Pancreas (tissue), 10 donors: ENCODE measurements around the gene KLK5. TPM values are rescaled to one million over a fixed set of nuclear protein-coding genes. Genes with fewer than 3 reads are reported as not detected.
"Not testable (repeated sequence)": the region's sequence is repeated elsewhere in the genome, so short reads cannot be mapped to it uniquely, and the experiment has no call there.

Experiments used
- ATAC-seq, 4 donors: fragments of 200-7000 bp; cut with Tn5 transposase; one replicate each; pipeline versions ENCODE4 v1.8.0 to v1.9.1; 2020; ENCODE audit warnings: mild to moderate bottlenecking in 4 of 4, moderate library complexity in 4 of 4
- DNase-seq, 6 donors: peaks; one replicate each; pipeline ENCODE4 v3.0.0-alpha.2; 2020
- FAIRE-seq: peaks from 2 replicates; lab custom pipeline; 2012; peaks lifted over from hg19 to GRCh38; lab: Jason Lieb, UNC
- H3K27ac ChIP-seq, 4 donors: fragments of 200-600 bp; sonication (generic); 1 replicate in 3 of 4; 2 replicates in 1 of 4; pipeline versions ENCODE4 v1.5.0 to v1.8.0; 2020
- H3K27me3 ChIP-seq, 4 donors: fragments of 200-600 bp; one replicate each; pipeline ENCODE4 v1.8.0; 2021
- H3K36me3 ChIP-seq, 3 donors: fragments of 200-600 bp; sonication (generic) in 1 of 3; one replicate each; pipeline versions ENCODE4 v1.5.0 to v1.8.0; 2020 to 2021
- H3K4me1 ChIP-seq, 3 donors: fragments of 200-600 bp; one replicate each; pipeline ENCODE4 v1.8.0; 2021
- H3K4me3 ChIP-seq, 4 donors: fragments of 200-600 bp; sonication (generic) in 2 of 4; one replicate each; pipeline versions ENCODE4 v1.5.0 to v1.8.0; 2020 to 2021
- H3K9me3 ChIP-seq, 4 donors: fragments of 200-600 bp; one replicate each; pipeline ENCODE4 v1.8.0; 2021
- WGBS, 2 donors: extraction: QIAGEN DNeasy Blood & Tissue Kit; methylation state at CpG; one replicate each; pipeline ENCODE4 v1.1.7; 2013; 5-methylcytosine and 5-hydroxymethylcytosine counted together
- intact Hi-C, 3 donors: fragments of 100-400 bp; cut with DNase I; formaldehyde crosslinking; loops; one replicate each; pipeline versions ENCODE4 v1.11.1 to v1.14.2; 2022
- polyA plus RNA-seq, 2 donors: library from polyadenylated mRNA; stranded (reverse); fragments of 200-250 nt; gene quantifications; one replicate each; pipeline ENCODE4 v1.2.3, GENCODE V29; 2013
- total RNA-seq, 6 donors: library from RNA; stranded (reverse); fragmentation: NEBNext Ultra II Directional in 4 of 6; extraction: Animal tissue kit (Norgen Biotek cat#: 25700) in 4 of 6; gene quantifications; one replicate each; pipeline versions ENCODE4 v1.2.1 to v1.2.4, GENCODE V29; 2021 to 2023
- TF ChIP-seq, protein P1 (sequence below), 4 donors: fragments of 200-600 bp; sonication (generic) in 3 of 4; IDR thresholded peaks; one replicate each; pipeline versions ENCODE4 v1.5.0 to v1.8.0; 2021; ENCODE audit warnings: antibody characterized with exemption in 4 of 4
- donor health status: healthy with polysubstance abuse.
- donor health status: DM: no; HTN: no; CAD: no; lungs with moderate emphysema.
- donor health status: DM: no; HTN: no; CAD: no.
- donor health status: control.
- donor health status: control.
- donor health status: Bipolar disorder and iron deficiency.
- donor health status: DM: yes; HTN: yes; CAD: no.
- donor health status: DM: no; HTN: no; CAD: no.
- donor health status: DM: no; HTN: no; CAD: no.
- donor health status: DM: yes; HTN: yes; CAD: no.

Gene KLK5
- total and polyA plus RNA-seq, 8 donors: 0.11 TPM; not detected in 7

DNA sequence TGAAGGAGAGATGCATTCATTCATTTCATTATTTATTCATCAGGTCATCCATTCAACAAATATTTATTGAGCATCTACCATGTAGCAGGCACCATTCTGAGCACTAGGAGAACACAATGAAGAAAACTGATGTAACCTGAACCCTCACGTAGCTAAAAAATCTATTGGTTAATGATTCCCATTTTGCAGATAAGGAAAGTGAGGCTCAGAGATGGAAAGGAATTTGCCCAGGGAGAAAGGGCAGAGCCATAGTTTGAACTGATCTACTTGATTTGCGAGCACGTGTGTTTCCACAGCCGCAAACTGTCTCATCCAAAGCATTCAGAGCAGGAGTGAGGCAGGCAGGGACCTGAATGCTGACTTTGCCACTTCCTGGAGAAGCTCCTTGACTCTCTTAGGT, 45.8 kb upstream of the KLK5 start:
- no peaks in the 10 kb centered on the region for H3K9me3 ChIP-seq
- DNase-seq: no peak
- H3K36me3 ChIP-seq: no peaks in the 10 kb centered on the region
- no peak overlapping the region for H3K27ac ChIP-seq
- FAIRE-seq: no peak
- TF ChIP-seq, protein P1, sequence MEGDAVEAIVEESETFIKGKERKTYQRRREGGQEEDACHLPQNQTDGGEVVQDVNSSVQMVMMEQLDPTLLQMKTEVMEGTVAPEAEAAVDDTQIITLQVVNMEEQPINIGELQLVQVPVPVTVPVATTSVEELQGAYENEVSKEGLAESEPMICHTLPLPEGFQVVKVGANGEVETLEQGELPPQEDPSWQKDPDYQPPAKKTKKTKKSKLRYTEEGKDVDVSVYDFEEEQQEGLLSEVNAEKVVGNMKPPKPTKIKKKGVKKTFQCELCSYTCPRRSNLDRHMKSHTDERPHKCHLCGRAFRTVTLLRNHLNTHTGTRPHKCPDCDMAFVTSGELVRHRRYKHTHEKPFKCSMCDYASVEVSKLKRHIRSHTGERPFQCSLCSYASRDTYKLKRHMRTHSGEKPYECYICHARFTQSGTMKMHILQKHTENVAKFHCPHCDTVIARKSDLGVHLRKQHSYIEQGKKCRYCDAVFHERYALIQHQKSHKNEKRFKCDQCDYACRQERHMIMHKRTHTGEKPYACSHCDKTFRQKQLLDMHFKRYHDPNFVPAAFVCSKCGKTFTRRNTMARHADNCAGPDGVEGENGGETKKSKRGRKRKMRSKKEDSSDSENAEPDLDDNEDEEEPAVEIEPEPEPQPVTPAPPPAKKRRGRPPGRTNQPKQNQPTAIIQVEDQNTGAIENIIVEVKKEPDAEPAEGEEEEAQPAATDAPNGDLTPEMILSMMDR (IDR thresholded peaks at IDR 0.05): no peak
- intact Hi-C loops: no loop called here
- 27 to 28% methylated on average over 4 of the region's 4 CpGs for WGBS, 2 donors
- H3K27me3 ChIP-seq: peaks cover 0 to 15% (median 0%) of the 10 kb centered on the region in 4 donors
- no peak for ATAC-seq
- no peaks in the 10 kb centered on the region for H3K4me1 ChIP-seq
- no peak overlapping the region for H3K4me3 ChIP-seq

DNA sequence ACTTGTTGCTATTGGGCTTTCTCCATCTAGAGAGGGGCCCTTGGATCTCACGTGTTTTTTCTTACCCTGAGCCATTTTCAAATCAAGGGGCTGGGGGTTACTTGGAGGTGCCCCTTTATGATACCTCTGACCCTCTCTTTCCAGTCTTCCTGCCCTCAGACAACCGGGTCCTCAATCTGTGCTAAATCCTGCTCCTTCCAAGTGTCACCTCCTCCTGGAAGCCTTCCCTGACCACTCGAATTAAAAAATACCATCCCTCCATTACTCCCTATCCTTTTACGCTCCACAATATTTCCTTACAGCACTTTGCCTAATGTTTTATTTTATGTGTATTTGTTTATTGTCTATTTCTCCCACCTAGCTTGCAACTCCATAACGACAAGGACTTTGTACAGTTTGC, 45.2 kb upstream of the KLK5 start:
- H3K36me3 ChIP-seq: no peaks in the 10 kb centered on the region
- H3K4me3 ChIP-seq: no peak overlapping the region
- intact Hi-C loops: no loop called here
- WGBS, 2 donors: 43 to 49% methylated on average over 5 of the region's 5 CpGs
- TF ChIP-seq, protein P1 (IDR thresholded peaks at IDR 0.05): no peak
- no peaks in the 10 kb centered on the region for H3K4me1 ChIP-seq
- no peak for DNase-seq
- ATAC-seq: no peak
- FAIRE-seq: no peak
- no peak overlapping the region for H3K27ac ChIP-seq
- no peaks in the 10 kb centered on the region for H3K9me3 ChIP-seq
- peaks cover 0 to 13% (median 0%) of the 10 kb centered on the region in 4 donors for H3K27me3 ChIP-seq

DNA sequence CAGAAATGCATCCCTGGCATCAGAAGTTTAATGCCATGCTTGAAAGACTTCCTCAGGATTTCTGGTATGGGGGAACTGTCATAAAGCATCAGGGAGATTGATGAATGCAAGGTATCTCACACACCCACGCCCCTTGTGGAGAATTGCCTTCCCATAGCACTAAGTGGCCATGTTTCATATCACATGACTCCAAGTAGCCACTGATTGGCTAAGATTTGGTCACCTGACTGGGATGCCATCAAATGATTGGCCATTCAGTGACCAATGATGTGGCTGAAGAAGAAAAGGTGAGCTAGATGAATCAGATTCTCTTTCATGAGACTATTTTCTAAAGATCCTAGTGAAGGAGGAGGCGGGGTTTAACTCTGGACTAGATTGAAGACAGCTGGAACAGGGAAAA, 41.3 kb upstream of the KLK5 start:
- intact Hi-C loops: no loop called here
- FAIRE-seq: no peak

DNA sequence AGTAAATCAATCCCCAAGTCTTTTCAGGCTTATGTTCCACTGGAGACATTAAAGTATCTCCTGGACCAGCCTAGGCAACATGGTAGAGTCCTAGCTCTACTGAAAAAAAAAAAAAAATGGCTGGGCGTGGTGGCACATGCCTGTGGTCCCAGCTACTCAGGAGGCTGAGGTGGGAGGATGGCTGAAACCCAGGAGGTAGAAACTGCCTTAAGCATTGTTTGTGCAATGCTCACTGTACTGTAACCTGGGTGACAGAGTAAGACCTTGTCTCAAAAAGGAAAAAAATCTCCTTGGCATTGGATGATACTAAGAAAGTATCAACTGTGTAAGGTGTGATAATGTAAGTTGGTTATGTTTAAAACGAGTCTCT, 39.8 kb upstream of the KLK5 start:
- no peaks in the 10 kb centered on the region for H3K27me3 ChIP-seq
- ATAC-seq: no peak
- TF ChIP-seq, protein P1 (IDR thresholded peaks at IDR 0.05): no peak
- intact Hi-C loops: no loop called here
- DNase-seq: no peak
- no peak overlapping the region for H3K4me3 ChIP-seq
- no peak overlapping the region for H3K27ac ChIP-seq
- no peak for FAIRE-seq
- no peaks in the 10 kb centered on the region for H3K36me3 ChIP-seq
- H3K4me1 ChIP-seq: no peaks in the 10 kb centered on the region
- no peaks in the 10 kb centered on the region for H3K9me3 ChIP-seq
- WGBS, 2 donors: 38 to 52% methylated on average over 2 of the region's 2 CpGs

More for the DNA sequence above, 41.3 kb upstream of the KLK5 start:
- H3K27me3 ChIP-seq: no peaks in the 10 kb centered on the region
- TF ChIP-seq, protein P1 (IDR thresholded peaks at IDR 0.05): no peak
- DNase-seq: no peak
- H3K4me1 ChIP-seq: no peaks in the 10 kb centered on the region
- no peak for ATAC-seq
- no peak overlapping the region for H3K27ac ChIP-seq
- H3K36me3 ChIP-seq: no peaks in the 10 kb centered on the region
- 58 to 70% methylated on average over 2 of the region's 2 CpGs for WGBS, 2 donors
- no peak overlapping the region for H3K4me3 ChIP-seq
- no peaks in the 10 kb centered on the region for H3K9me3 ChIP-seq

DNA sequence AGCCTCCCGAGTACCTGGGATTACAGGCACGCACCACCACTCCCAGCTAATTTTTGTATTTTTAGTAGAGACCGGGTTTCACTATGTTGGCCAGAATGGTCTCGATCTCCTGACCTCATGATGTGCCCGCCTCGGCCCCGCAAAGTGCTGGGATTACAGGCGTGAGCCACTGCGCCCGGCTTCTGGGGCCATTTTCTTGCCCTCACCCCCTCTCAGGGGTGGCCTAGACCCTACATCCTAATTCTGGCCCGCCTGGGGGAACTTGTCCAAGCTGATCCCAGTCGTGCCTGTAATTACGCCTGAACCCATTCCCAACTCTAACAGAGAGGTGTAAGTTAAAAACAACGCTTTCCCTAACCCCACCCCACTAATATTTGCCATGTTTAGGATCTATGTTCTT, 31.6 kb upstream of the KLK5 start:
- FAIRE-seq, H3K4me1 ChIP-seq, intact Hi-C loops, H3K4me3 ChIP-seq, DNase-seq, ATAC-seq, H3K27me3 ChIP-seq, H3K9me3 ChIP-seq, H3K36me3 ChIP-seq, H3K27ac ChIP-seq: not testable (repeated sequence)
- 69 to 78% methylated on average over 14 of the region's 14 CpGs for WGBS, 2 donors
